SK-N-MC (cell line): ENCODE measurements around the gene ZNF205.

Experiments
- EZH2 ChIP-seq: fragments of 200-600 bp; sonication (generic); IDR thresholded peaks from one replicate; pipeline ENCODE4 v1.6.1; 2017; ENCODE audit warnings: antibody characterized with exemption
- FOXP2 ChIP-seq: optimal IDR thresholded peaks from 2 replicates; pipeline ENCODE3; 2011; ENCODE audit warnings: mild to moderate bottlenecking, moderate library complexity; ENCODE audit not compliant: insufficient read depth; ENCODE audit errors: extremely low read length, control extremely low read depth
- POLR2AphosphoS5 ChIP-seq: IDR thresholded peaks from 2 replicates; pipeline ENCODE4 v1.6.1; 2012; ENCODE audit warnings: mild to moderate bottlenecking, low read depth, low read length, borderline replicate concordance

DNA sequence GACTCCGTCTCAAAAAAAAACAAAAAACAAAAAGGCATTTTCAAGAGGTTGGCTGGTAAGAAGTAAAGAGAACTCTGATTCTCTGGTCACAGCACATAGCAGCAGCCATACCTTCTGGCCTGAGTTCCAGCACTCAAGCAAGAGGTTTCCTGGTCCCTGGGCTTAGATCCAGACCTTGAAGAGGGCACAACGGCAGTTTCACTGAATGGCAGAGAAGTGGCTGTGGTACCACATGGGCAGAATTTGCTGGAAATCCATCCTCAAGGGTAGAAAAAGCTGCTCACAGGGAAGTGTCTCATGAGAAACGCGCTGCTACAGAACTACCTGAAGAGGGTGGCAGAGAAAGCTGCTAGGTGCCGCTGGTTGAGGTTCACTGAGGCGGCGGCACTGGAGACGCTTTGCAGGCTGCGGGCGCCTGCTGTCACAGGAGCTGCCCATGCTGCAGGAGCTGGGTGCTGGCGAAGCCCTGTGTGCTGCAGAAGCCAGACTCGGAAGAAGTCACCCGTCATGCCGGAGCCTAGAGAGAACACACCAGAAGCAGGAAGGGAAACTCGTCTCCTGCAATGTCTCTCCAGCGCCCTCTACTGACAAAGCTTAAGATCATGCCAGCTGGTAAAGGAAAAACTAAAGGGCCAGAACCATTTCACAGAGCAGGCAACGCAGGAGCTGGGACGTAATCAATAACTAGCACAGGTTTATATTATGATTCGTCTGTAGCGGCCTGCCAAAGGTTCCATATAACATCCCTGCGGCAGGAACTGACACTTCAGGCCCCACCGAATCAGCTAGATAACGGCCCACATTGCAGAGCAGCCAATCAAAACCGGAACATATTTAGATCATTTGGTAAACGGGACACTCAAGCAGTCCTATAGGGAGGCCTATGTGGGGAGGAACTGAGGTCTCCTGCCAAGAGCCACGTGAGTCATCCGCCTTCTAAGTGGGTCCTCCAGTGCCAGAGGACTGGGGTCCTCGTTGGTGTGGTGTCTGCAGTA lies 17.0 kb downstream of the ZNF205 start:
- TF ChIP-seq POLR2AphosphoS5 (peak; percentile 47; the same call in 1 of the 2 replicates), EZH2 (no peak), FOXP2 (no peak)
